NCI-H526 (cell line): ENCODE data around the gene SCEL.

Experiments used
- DNase-seq, 2 experiments: peaks; one replicate each; lab custom pipeline; 2025; lab: John Stamatoyannopoulos, UW

Gene SCEL

DNA sequence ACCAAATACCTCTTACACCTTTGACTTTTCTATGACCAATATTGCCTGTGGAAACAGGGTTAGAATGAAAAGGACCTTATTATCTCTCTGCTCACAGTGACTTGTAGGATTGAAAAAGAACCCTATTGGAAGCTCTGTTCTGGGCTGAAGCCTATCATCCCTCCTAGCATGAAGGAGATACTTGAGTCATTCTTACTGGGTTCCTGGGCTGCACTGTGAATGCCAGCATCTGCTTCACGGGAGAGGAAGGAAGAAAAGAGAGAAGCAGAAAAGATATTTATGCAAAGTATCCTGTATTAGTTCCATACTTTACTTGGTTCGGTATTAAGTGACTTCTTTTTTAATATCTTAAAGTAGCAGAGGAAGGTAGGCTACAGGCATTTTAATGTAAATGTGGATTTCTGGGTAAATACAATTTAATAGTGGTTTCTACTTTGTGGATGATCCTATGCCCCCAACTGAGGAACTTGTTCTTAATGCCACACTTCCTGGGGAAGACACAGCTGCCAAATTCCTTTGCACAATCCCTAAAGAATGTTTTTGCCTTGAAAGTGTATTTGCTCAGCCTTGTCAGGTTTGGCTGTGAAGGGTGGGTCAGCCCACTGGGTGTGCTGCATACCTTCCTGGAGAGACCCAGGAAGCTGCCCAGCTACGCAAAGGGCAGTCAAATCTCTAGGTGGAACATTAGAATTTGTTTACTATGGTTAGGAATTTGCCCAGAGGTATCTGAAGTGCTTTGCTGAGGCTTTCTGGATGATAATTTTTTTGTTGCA lies 13.7 kb upstream of the SCEL start:
- DNase-seq: no peak

DNA sequence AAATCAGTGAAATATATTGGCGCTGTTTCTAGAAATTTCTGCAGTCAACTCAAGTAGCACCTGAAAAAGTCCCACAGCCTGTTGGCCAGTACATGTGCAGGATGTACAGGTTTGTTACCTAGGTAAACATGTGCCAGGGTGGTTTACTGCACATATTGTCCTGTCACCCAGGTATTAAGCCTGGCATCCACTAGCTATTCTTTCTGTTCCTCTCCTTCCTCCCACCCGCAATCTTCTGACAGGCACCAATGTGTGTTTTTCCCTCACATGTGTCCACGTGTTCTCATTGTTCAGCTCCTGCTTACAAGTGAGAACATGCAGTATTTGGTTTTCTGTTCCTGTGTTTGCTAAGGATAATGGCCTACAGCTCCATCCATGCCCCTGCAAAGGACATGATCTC lies 13.1 kb upstream of the SCEL start:
- DNase-seq: no peak

DNA sequence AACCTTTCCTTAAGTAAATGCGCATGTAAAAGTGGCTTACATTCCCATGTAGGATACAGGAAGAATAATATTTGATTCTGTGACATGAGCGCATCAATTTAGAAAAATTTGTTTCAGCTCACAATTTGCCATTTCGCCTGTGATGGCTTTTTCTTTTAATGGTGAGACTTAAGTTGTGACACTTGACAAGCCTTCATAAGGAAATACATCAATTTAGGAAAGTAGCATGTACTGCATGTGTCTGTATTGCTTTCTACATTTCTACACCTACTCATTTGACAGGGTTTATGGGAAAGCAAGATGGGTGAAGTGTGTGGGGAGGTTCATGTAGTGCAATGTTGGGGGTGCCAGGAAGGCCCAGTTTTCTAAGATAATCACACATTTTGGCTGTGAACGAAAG lies 12.1 kb upstream of the SCEL start:
- no peak for DNase-seq

DNA sequence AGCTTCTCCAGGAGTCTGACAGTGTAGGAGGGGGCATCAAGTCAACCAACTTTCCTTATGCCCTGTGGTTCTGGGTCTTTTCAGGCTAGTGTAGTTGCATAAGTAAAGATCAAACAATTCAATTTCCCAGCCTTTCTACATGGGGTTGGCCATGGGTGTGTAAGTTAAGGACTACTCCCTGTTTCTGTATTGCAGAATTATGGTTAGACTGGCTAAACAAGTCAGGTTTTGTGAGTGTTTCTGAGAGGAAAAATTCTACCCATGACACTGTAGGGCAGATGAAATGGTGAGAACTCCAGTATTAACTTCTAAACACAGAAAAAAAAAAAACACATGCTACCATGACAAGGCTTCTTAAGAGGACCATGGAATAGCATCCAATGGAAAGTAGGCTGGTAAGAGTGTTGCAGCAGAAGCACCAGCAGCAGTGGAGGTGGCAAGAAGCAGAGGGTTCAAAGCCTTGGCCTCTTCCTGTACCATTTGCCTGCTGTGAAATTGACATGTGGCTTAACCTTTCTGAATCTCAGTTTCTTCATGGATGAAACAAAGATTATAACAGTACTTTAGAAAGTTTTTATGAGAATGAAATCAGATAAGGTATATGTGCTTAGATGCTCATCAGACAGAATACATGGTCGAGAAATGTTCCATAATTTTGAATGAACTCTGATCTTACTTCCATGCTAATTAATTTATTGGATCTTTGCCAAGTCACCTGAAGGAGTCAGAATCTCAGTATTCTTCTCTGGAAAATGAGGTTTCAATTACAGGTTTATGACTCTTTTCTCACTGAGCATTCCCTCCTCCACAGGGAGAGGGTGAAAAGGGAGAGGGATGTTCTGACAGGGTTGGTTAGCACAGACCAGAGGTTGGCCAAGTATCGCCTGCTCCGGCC lies 11.4 kb upstream of the SCEL start:
- DNase-seq: no peak

DNA sequence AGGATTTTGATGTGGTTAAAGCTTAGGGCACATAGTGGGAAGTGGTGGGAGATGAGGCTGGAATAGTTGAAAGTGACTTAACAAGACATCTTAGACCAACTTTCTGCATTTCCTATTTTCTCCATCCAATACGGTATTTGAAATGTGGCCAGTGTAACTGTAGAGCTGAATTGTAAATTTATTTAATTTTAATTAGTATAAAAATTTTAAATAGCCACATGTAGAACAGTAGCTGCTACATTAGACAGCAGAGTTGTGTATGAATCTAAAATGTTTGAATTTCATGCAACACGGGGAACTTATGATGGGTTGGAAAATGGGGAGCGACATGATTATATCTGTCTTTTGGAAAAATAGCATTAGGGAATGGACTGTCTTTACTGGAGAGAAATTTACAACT lies 7.1 kb upstream of the SCEL start:
- DNase-seq: no peak

DNA sequence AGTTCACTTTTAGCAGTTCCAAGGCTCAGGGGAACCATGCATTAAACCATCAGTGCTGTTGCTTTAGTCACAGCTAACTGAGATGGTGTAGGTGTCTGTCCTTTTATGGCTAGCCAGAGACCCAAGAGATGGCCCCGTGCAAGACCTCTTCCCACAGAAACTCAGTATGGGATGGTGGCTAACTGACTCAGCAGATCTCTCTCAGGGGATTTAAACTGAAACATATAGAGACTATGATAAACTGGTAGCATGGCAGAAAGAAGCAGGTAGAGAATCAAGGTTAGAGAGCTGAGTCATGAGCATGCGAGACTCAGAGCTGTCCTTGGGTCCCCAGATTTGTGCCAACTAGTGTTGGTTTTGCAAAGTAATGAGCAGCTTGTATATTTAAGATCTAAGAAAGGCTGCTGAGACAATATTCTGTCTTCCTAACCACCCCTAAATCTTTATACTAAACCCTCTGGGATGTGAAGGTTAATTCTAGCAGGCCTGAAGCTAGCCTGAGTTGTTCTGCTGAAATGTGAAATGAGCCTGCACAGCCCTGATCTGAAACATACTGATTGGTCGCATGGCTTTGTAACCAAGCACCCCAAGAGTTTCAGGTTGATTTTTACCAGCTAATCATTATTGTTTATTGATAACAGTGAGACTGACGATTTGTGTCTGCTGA lies 6.5 kb upstream of the SCEL start:
- no peak for DNase-seq

DNA sequence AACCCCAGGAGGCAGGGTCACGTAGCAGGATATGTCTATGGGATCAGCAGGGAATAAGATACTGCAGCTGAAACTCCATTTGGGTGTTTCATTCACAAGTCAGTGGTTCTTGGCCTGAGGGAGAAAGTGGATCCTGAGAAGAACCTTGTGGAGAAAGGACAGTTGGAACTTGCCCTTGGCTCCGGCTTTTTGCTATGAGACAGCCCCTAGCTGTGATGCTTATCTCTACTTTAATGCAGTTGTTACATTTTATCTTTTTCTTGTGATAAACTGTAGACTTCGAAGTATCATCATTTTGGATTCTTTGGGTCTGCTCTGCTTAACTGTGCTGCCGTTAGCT lies 6.0 kb upstream of the SCEL start:
- no peak for DNase-seq

DNA sequence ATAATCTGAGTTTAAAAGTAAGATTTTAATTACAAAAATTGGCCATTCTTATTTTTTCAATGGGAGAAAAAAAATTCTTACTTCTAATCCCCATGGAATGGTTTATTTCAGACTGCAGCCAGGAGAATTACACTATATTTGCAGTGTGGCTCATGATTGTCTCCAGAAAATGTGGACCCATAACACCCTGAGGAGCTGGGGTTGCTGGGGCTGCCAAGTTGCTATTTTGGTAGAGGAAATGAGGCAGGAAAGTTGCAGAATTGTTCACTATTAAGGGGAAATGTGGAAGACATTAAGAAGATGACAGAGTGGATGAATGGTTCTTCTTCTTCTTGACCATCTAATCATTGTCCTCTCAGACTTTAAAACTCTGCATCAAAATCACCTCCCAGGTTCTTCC lies 4.6 kb upstream of the SCEL start:
- no peak for DNase-seq

DNA sequence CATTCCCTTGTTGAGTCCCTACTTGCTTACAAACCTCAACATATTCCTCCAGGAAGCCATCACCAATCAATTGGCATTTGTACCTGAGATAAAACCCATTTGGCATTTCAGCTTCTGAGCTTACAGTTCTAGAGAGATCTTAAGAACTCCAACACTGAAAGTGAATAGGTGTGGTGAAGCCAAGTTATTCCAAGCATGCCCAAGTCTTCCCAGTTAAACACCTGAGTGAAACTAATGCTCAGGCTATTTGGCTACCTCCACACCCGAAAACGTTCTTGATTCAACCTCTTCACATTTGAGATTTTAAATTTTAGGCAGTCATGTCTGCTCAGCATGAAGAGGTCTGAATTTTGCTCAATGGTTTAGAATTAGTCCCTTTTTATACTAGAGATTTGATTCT lies 2.5 kb upstream of the SCEL start:
- DNase-seq: no peak

DNA sequence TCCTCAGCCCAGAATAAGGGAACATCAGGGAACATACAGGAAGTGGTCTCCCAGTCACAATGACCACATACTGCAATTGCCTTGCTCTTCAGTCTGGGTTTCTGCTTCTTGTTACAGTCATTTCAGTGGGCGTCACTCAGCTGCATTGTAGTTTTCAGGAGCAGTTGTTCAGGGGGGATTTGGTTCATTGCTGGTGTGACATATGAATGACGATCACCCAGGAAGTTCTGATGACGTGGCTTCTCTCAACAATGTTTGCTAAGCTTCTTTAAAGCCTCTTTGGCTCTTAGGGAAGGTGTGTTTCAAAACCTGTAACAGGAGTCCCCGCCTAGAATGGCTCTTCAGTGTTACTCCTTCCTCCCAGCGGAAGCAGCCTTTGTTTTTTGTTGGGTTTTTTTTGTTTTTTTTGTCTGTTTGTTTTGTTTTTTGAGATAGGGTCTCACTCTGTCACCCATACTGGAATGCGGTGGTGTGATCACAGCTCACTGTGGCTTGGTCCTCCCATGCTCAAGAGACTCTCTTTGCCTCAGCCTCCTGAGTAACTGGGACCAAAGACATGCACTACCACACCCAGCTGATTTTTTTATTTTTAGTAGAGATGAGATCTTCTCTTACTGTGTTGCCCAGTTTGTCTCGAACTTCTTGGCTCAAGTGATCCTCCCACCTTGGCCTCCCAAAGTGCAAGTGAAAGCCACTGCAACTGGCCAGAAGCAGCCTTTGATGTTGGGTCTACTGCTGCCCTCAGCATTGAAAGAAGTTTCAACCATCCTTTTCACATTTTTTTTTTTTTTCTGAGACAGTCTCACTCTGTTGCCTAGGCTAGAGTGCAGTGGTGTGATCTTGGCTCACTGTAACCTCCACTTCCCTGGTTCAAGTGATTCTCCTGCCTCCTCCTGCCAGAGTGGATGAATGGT lies 1.4 kb upstream of the SCEL start:
- no peak for DNase-seq

DNA sequence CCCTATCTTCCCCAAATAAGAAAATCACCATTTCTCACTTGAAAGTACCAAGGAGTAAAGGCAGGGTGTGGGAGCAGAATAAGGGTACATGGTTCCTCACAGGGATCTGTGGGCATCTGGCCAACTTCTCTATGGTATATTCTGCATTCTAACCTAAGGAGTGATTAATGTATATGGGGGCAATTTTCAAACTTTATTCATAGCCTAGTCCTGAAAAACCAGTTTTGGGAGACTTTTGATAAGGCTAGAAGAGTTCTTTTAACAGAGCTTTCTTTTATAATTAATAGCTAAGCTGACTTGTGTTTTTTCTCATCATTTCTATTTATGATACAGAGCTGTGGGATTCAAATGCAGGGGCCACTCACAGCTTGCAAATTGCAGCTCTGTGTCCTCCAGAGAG lies 852 bp downstream of the SCEL start:
- DNase-seq: no peak

DNA sequence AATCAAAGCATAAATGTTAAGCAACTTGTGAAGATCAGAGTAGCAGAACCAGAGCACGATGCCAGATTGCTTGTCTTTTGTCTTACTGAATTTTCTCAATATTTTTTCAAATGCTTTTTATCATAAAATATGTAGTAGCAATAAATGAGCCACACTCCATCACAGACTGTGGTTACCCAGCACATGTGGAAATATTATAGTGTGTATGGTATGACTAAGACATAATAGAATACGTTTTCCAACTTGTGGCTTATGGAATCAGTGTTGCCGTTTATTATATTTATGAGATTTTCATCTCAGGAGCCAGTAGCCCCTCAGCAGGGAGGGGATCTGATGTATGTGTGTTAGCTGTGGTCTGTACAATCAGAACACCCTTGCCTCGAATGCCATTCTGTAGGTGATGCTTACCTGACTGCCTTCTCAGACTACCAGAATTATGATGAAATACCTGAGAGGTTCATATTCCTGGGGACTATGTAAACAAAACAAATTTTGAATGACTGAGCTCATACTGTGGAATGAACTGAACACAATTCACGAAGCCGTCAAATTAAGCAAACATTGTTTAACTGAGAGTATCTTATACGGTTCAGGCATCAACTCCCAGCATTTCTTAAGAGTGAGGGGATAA lies 1.9 kb downstream of the SCEL start:
- no peak for DNase-seq

DNA sequence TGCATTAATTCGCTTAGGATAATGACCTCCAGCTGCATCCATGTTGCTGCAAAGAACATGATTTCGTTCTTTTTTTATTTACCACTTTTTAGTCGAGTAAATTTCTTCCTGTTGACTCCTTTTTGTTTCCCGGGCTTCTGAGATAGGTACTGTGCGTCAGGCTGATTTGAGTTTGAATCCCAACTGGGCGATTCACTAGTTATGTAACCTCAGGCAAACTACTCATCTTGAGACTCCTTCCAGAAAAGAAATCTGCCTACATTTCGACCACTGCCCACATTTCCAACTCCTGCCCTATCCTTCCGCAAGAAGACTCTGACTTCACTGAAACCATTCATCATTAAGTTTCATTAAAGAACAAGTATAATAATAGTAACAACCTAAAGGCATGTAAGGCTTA lies 8.2 kb downstream of the SCEL start:
- no peak for DNase-seq

DNA sequence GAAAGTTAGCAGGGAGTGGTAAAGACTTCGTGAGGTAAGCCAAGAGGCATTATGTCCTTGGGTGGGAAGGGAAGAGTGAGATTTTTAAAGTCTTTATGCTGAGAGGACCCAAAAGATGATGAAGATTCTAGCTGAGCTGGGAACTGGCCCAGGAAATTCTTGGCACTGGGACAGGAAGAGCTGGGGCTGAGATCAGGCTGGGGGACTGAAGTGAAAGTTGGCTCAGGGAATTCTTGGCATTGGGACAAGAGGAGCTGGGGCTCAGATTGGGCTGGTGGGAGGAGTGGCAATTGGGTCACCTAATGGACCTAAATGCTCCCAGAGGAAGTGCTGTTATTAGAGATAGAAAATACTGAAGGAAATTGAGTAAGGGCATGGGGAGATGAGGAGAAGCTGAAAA lies 8.8 kb downstream of the SCEL start:
- no peak for DNase-seq

DNA sequence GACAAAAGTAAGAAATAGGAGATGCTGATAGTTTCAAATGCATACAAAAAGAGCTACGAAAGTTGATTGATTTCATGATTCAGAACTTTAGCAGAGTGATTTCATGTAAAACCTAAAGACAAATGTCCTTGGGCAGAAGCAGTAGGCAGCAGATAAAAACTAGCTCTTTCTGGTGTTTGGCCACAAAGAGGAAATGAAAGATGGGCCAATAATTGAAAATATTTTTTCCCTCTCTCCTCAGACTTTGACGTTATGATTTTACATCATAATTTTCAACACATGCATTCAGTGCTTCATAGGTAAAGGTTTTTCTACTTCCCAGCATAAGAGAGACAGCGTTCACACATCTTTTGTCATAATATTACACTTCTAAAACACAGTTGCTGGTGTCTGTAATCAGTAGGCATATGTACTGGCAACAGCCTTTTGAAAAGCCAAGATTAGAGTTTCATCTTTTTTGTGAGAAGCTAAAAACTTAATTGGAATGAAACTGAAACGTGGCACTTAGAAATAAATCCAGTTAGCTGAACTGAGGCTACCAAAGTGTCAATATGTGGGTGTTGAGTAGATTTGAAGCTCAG lies 9.3 kb downstream of the SCEL start:
- no peak for DNase-seq

DNA sequence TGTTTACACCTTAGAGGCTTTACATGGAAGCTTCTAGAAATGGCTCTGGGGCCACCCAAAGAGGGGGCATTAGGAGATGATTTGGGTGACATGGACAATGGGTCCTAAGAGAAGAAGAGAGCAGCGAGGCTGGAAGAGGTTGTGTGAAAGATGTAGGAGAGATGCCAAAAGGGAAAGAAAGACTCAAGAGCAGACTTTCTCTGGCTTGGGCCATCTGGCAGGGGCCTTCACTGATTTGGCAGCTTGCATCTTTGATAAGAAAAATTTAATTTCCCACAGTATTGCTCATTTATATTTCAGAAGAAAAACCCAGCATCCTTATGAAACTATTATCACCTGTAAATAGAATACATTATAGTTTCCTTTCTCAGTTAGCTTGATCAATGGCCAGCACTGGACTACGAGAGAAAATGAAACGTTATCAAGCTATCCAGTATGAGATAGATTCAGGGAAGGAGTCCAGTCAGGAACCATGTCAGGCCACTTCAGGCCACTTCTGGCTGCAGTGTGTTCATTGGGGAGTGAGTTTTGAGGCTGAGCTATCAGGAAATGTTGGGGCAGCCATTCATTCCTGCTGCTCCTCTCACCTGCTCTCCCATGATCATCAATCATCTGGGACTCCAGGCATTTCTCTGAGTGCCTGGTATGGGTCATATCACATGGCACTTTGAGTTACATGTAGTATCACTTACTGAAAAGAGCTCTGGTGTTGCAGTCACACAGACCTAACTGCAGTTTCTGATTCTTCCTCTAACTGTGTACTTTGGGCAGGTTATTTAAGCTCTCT lies 10.3 kb downstream of the SCEL start:
- no peak for DNase-seq

DNA sequence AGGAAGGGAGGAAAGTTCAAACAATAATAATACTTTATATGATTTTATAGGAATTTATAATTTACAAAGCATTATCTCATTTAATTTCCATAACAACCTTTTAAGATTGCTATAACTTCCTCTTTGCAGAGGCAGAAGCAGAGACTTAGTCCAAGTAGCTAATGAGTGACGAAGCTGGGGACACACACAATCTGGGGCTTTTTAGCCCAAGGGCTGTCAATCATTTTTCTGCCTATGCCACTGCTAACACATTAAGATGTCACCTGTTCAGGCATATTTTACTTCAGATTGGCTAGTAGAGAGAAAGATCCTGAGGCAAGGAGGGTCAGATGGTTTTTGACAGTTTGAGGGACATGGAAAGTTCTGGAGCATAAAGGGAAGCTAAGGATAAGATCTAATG lies 12.6 kb downstream of the SCEL start:
- DNase-seq: no peak

DNA sequence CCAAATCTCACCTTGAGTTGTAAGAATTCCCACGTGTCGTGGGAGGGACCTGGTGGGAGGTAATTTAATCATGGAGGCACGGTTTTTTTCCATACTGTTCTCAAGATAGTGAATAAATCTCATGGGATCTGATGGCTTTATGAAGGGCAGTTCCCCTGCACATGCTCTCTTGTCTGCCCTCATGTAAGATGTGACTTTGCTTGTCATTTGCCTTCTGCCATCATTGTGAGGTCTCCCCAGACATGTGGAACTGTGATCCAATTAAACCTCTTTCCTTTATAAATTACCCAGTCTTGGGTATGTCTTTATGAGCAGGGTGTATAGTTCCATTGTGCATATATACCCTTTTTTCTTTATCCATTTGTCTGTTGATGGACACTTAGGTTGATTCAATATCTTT lies 13.1 kb downstream of the SCEL start:
- no peak for DNase-seq

DNA sequence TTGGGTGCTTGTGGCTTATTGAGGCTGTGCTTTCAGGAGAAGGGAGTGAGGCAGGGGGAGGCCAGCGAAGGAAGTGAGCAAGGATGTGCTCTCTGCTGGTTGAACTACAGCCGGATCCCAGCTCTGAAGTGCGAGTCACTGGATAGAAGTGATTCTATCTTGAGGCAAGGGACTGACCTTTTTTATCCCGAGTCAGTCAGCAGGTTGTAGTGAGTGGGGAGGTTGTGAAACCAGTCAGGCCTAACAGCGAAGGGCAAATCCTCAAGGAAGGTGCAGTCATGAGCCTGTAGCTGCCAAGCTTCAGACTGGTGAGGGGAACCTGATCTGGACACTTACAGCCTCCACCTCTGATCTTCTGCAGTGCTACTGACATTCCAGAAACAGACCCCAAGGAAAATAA lies 18.6 kb downstream of the SCEL start:
- no peak for DNase-seq

DNA sequence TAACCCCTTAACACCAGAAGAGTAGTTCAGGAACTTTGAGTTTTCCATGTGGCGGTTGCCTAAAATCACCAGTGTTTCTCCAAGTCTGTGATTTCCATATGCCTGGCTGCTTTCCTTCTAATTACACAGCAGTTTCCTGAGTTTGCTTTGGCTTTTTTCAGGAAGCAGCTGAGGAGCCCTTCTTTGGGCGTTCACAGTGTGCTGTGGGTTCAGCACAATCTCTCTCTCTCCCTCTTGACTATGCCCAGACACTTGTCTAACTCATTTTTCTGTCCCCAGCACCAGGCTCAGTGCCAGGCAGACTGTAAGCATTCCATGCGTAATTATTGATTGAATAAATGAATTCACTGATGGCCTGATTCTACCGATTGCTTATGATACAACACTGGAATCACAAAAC lies 19.7 kb downstream of the SCEL start:
- no peak for DNase-seq
